Fibroblast of lung (primary cell): ENCODE results near the gene SP1.

Experiments
- EZH2 ChIP-seq: IDR thresholded peaks from 2 replicates; pipeline ENCODE4 v1.5.1; 2012; ENCODE audit warnings: low read length, control low read depth, mild to moderate bottlenecking; ENCODE audit errors: missing control alignments
- TF ChIP-seq, protein P1 (sequence below), 2 donors: IDR thresholded peaks in 1 of 2; conservative IDR thresholded peaks in 1 of 2; 1 replicate in 1 of 2; 2 replicates in 1 of 2; pipeline ENCODE4 v1.5.1; 2011 to 2012; ENCODE audit warnings: low read length in 2 of 2, control low read depth in 1 of 2, inconsistent platforms in 1 of 2, low read depth in 1 of 2, mild to moderate bottlenecking in 1 of 2

DNA sequence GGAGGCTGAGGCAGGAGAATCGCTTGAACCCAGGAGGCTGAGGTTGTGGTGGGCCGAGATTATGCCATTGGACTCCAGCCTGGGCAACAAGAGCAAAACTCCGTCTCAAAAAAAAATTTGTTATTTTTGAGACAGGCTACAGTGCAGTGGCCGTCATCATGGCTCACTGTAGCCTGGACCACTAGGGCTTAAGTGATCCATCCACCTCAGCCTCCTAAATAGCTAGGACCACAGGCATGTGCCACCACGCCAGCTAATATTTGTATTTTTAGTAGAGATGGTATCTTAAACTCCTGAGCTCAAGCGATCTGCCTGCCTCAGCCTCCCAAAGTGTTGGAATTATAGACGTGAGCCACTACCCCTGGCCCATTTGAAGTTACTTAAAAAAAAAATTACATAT, 71.0 kb downstream of the SP1 start:
- TF ChIP-seq, protein P1, sequence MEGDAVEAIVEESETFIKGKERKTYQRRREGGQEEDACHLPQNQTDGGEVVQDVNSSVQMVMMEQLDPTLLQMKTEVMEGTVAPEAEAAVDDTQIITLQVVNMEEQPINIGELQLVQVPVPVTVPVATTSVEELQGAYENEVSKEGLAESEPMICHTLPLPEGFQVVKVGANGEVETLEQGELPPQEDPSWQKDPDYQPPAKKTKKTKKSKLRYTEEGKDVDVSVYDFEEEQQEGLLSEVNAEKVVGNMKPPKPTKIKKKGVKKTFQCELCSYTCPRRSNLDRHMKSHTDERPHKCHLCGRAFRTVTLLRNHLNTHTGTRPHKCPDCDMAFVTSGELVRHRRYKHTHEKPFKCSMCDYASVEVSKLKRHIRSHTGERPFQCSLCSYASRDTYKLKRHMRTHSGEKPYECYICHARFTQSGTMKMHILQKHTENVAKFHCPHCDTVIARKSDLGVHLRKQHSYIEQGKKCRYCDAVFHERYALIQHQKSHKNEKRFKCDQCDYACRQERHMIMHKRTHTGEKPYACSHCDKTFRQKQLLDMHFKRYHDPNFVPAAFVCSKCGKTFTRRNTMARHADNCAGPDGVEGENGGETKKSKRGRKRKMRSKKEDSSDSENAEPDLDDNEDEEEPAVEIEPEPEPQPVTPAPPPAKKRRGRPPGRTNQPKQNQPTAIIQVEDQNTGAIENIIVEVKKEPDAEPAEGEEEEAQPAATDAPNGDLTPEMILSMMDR (conservative IDR thresholded peaks at IDR 0.05 in 1 of 2, IDR thresholded peaks at IDR 0.05 in 1 of 2; ENCODE audit: low read depth in 1 of 2, low read length in 2 of 2), result no peak
- no peak for TF ChIP-seq EZH2
